ENCODE results near the gene FAM156B. TPM values are rescaled to one million over a fixed set of nuclear protein-coding genes. Genes with fewer than 3 reads are reported as not detected.
"Not testable (repeated sequence)": the region's sequence is repeated elsewhere in the genome, so short reads cannot be mapped to it uniquely, and the experiment has no call there.

Gene FAM156B
- total and polyA plus RNA-seq, 2 of the 8 experiments (the other 6 are each of a cell fraction or from before 2014, with no cell fraction given): 9.1 to 36.2 TPM

DNA sequence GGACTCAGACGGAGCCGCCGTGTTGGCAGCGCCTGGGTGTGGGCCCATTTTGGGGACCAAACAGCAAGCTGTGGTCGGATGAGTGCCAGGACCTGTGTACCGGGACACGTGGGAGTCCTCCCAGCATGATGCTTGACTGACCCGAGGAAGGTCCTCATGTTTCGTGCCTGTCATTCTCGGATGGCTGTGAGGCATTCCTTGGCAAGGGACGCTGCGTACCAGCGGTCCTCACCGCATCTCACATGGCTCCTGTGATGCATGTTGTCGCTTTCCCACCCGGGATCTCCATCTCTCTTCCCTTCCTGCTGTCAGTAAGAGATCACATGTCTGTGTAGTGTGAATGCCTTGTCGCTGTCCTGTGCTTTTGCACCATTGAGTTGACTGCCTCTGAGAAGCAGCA lies 10.8 kb downstream of the FAM156B start:
- H3K9ac ChIP-seq (replicated peaks in 1 of 4; ENCODE audit: extremely low read depth in 1 of 4, low read depth in 3 of 4, low read length in 3 of 4); H3K4me2 ChIP-seq (ENCODE audit: insufficient read depth in 1 of 2, low read depth in 2 of 2, low read length in 2 of 2); POLR2A ChIA-PET (ENCODE audit: partially characterized antibody); H3K36me3 ChIP-seq (ENCODE audit: control insufficient read depth in 2 of 4, insufficient read depth in 4 of 4, low read length in 3 of 4); H3K14ac ChIP-seq (ENCODE audit: insufficient read length); H4K91ac ChIP-seq (replicated peaks; ENCODE audit: insufficient read length, low read length); H2BK5ac ChIP-seq (ENCODE audit: low read depth, low read length); DNase-seq (ENCODE audit: low read depth in 1 of 2, low spot score in 2 of 2); H4K8ac ChIP-seq (ENCODE audit: extremely low read depth, insufficient read depth, low read length); H2BK12ac ChIP-seq (ENCODE audit: low read depth, low read length); H4K20me1 ChIP-seq (replicated peaks in 1 of 2; ENCODE audit: control insufficient read depth in 1 of 2, insufficient read depth in 2 of 2, low read length in 2 of 2); H2AK5ac ChIP-seq (ENCODE audit: low read depth, low read length); H2AFZ ChIP-seq (ENCODE audit: low read length); H3K9me3 ChIP-seq (ENCODE audit: insufficient read depth in 2 of 2, low read depth in 1 of 2, low read length in 1 of 2); H3K4ac ChIP-seq (replicated peaks; ENCODE audit: insufficient read length, low read depth, low read length); H4K5ac ChIP-seq (ENCODE audit: insufficient read length, low read depth, low read length); FAIRE-seq; H3K79me2 ChIP-seq (ENCODE audit: control insufficient read depth in 1 of 2, insufficient read depth in 2 of 2, low read length in 2 of 2); H3K18ac ChIP-seq (ENCODE audit: extremely low read depth, low read length); H3K23me2 ChIP-seq (ENCODE audit: low read depth, low read length); H2BK20ac ChIP-seq (ENCODE audit: low read length); H2BK120ac ChIP-seq (replicated peaks; ENCODE audit: low read depth, low read length); H3K23ac ChIP-seq (ENCODE audit: insufficient read length); H3K4me3 ChIP-seq (ENCODE audit: extremely low read depth in 1 of 4, insufficient read depth in 2 of 4, low read depth in 3 of 4, low read length in 4 of 4); H3K56ac ChIP-seq (replicated peaks; ENCODE audit: insufficient read length, low read depth, low read length); H3K79me1 ChIP-seq (ENCODE audit: low read depth, low read length); H3K4me1 ChIP-seq (replicated peaks in 1 of 4; ENCODE audit: control insufficient read depth in 3 of 4, insufficient read depth in 4 of 4, low read length in 3 of 4); H3K27me3 ChIP-seq (replicated peaks in 1 of 4; ENCODE audit: control insufficient read depth in 3 of 4, extremely low read depth in 1 of 4, insufficient read depth in 3 of 4, low read length in 3 of 4); CTCF ChIA-PET (ENCODE audit: partially characterized antibody); H3K27ac ChIP-seq (ENCODE audit: low read depth, low read length); H2BK15ac ChIP-seq (ENCODE audit: low read length): not testable (repeated sequence)
- no CpG with 5 or more reads among the region's 17 CpGs for WGBS, 2 experiments (ENCODE audit: extremely low coverage in 1 of 2, insufficient coverage in 1 of 2, insufficient read length in 1 of 2, insufficient replicate concordance in 2 of 2, low coverage in 1 of 2, low lambda C conversion rate in 2 of 2, missing lambda C conversion rate in 1 of 2)

- H3K56ac ChIP-seq (replicated peaks; ENCODE audit: insufficient read length, low read depth, low read length); H2BK5ac ChIP-seq (ENCODE audit: low read depth, low read length); H3K4ac ChIP-seq (replicated peaks; ENCODE audit: insufficient read length, low read depth, low read length); H4K20me1 ChIP-seq (replicated peaks in 1 of 2; ENCODE audit: control insufficient read depth in 1 of 2, insufficient read depth in 2 of 2, low read length in 2 of 2); DNase-seq (ENCODE audit: low read depth in 1 of 2, low spot score in 2 of 2); H3K4me3 ChIP-seq (ENCODE audit: extremely low read depth in 1 of 4, insufficient read depth in 2 of 4, low read depth in 3 of 4, low read length in 4 of 4); H2BK20ac ChIP-seq (ENCODE audit: low read length); H3K9me3 ChIP-seq (ENCODE audit: insufficient read depth in 2 of 2, low read depth in 1 of 2, low read length in 1 of 2); H3K79me1 ChIP-seq (ENCODE audit: low read depth, low read length); H3K9ac ChIP-seq (replicated peaks in 1 of 4; ENCODE audit: extremely low read depth in 1 of 4, low read depth in 3 of 4, low read length in 3 of 4); H2AFZ ChIP-seq (ENCODE audit: low read length); FAIRE-seq; H3K23me2 ChIP-seq (ENCODE audit: low read depth, low read length); H2BK15ac ChIP-seq (ENCODE audit: low read length); H3K14ac ChIP-seq (ENCODE audit: insufficient read length); H4K91ac ChIP-seq (replicated peaks; ENCODE audit: insufficient read length, low read length); H3K23ac ChIP-seq (ENCODE audit: insufficient read length); H3K27ac ChIP-seq (ENCODE audit: low read depth, low read length); CTCF ChIA-PET (ENCODE audit: partially characterized antibody); H4K5ac ChIP-seq (ENCODE audit: insufficient read length, low read depth, low read length); H3K36me3 ChIP-seq (ENCODE audit: control insufficient read depth in 2 of 4, insufficient read depth in 4 of 4, low read length in 3 of 4); H2AK5ac ChIP-seq (ENCODE audit: low read depth, low read length); H4K8ac ChIP-seq (ENCODE audit: extremely low read depth, insufficient read depth, low read length); H3K4me2 ChIP-seq (ENCODE audit: insufficient read depth in 1 of 2, low read depth in 2 of 2, low read length in 2 of 2); H3K27me3 ChIP-seq (replicated peaks in 1 of 4; ENCODE audit: control insufficient read depth in 3 of 4, extremely low read depth in 1 of 4, insufficient read depth in 3 of 4, low read length in 3 of 4); H2BK120ac ChIP-seq (replicated peaks; ENCODE audit: low read depth, low read length); H3K79me2 ChIP-seq (ENCODE audit: control insufficient read depth in 1 of 2, insufficient read depth in 2 of 2, low read length in 2 of 2); POLR2A ChIA-PET (ENCODE audit: partially characterized antibody); H3K18ac ChIP-seq (ENCODE audit: extremely low read depth, low read length); H3K4me1 ChIP-seq (replicated peaks in 1 of 4; ENCODE audit: control insufficient read depth in 3 of 4, insufficient read depth in 4 of 4, low read length in 3 of 4); H2BK12ac ChIP-seq (ENCODE audit: low read depth, low read length): not testable (repeated sequence)
- no CpG with 5 or more reads among the region's 12 CpGs for whole genome bisulfite sequencing, 2 experiments (ENCODE audit: extremely low coverage in 1 of 2, insufficient coverage in 1 of 2, insufficient read length in 1 of 2, insufficient replicate concordance in 2 of 2, low coverage in 1 of 2, low lambda C conversion rate in 2 of 2, missing lambda C conversion rate in 1 of 2)
These were observed 12.3 kb downstream of the FAM156B start for GRCh38 chrX:52909313-52909969.

All from H1 (cell line).